GM12892 (cell line): Measurements from ENCODE around the gene PRKCD.

Source experiments
- POLR2A ChIP-seq: IDR thresholded peaks from 2 replicates; pipeline ENCODE4 v1.6.1; 2011; ENCODE audit warnings: low read depth, low read length, control low read depth
- TAF1 ChIP-seq: IDR thresholded peaks from 2 replicates; pipeline ENCODE4 v1.6.1; 2011; ENCODE audit warnings: low read depth, mild to moderate bottlenecking, control low read depth, low read length, borderline replicate concordance

DNA sequence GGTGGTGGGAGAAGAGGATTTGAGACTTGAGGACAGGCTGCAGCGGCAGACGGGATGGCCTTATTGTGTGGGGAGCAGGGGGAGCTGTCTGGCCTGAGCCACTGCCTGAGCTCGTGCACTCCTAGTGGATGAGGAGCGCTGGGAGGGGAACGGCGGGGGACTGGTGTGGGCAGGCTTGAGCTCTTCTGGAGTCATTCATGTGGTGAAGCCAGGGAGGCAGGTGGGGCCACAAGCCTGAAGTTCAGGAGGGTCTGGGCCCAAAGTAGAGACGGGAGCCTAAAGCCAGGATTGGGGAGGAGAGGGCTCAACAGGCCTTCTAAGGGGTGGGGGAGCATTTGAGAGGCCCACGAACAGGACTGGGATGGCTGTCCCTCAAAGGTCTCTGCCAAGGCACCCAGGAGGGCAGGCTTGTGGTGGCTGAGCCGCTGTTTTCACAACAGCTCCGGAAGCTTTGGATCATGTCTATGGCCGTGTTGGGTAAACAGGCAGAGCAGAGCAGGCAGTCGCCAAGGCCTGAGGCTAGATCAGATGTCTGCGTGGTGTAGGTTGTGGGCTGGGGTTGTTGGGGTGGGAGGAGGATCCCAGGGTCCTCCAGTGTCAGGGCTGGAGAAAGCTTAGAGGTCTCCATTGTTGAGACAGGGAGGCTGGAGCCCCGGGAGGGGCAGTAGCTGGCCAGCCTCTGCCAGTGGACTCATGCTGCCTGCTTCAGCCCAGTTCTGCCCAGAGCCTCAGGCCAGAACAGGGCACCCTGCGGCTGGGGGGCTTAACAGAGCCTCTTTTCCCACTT lies 8.2 kb downstream of the PRKCD start:
- TF ChIP-seq TAF1 (no peak), POLR2A (no peak)
